Mucosa of descending colon (tissue), 3 donors: ENCODE results near the gene HYPK. TPM values are rescaled to one million over a fixed set of nuclear protein-coding genes. Genes with fewer than 3 reads are reported as not detected.
"Not testable (repeated sequence)": the region's sequence is repeated elsewhere in the genome, so short reads cannot be mapped to it uniquely, and the experiment has no call there.

Experiments
- ATAC-seq: fragments of 200-7000 bp; cut with Tn5 transposase; one replicate; pipeline ENCODE4 v1.9.1; 2020; ENCODE audit warnings: mild to moderate bottlenecking, moderate library complexity
- DNase-seq, 3 donors: peaks; one replicate each; pipeline ENCODE4 v3.0.0-alpha.2; 2020
- H3K36me3 ChIP-seq: fragments of 200-600 bp; one replicate; pipeline ENCODE4 v1.8.0; 2021; ENCODE audit warnings: low read depth, mild to moderate bottlenecking
- H3K4me1 ChIP-seq: fragments of 200-600 bp; one replicate; pipeline ENCODE4 v1.8.0; 2021; ENCODE audit warnings: low read depth, mild to moderate bottlenecking
- H3K4me3 ChIP-seq: fragments of 200-600 bp; one replicate; pipeline ENCODE4 v1.8.0; 2021; ENCODE audit warnings: mild to moderate bottlenecking
- H3K9me3 ChIP-seq: fragments of 200-600 bp; one replicate; pipeline ENCODE4 v1.8.0; 2021; ENCODE audit warnings: mild to moderate bottlenecking
- intact Hi-C, 2 donors: fragments of 100-400 bp; cut with DNase I in 1 of 2; cut with micrococcal nuclease in 1 of 2; formaldehyde crosslinking; loops; one replicate each; pipeline versions ENCODE4 v1.11.0 to v1.11.1; 2022; cut with DNase I, micrococcal nuclease
- total RNA-seq, 3 donors: library from RNA; stranded (reverse); fragmentation: NEBNext Ultra II Directional in 2 of 3; extraction: Animal tissue kit (Norgen Biotek cat#: 25700) in 2 of 3; gene quantifications; one replicate each; pipeline versions ENCODE4 v1.2.1 to v1.2.4, GENCODE V29; 2021 to 2023
- TF ChIP-seq, protein P1 (sequence below): fragments of 200-600 bp; IDR thresholded peaks from one replicate; pipeline ENCODE4 v1.8.0; 2022; ENCODE audit warnings: antibody characterized with exemption, mild to moderate bottlenecking
- donor health status: DM: no; HTN: no; CAD: no; lungs with moderate emphysema.
- donor health status: DM: no; HTN: no; CAD: no.
- donor health status: DM: no; HTN: yes; CAD: no.

The HYPK gene
- total RNA-seq, 3 donors from 2014 or later: 10.4 to 15.5 (median 13.8) TPM

DNA sequence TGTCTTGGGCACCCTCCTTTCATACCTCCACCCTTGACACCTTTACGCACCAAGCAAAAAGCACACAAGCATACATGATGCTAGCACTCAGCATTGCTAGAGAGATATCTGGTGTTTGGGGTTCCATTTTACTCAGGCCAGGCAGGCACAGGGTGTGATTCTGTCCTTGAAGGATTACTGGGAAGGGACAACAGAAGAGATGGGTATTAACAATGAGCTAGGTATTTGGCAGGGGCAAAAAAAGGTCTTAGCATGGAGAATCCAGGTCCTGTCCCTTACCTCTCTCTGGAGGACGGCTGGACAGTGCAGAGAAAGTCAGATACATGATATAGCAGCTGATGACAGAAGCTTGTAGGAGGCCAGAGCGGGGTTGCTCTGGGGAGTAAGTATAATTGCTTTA lies 3.8 kb upstream of the HYPK start:
- intact Hi-C loops: no loop called here
- TF ChIP-seq, protein P1, sequence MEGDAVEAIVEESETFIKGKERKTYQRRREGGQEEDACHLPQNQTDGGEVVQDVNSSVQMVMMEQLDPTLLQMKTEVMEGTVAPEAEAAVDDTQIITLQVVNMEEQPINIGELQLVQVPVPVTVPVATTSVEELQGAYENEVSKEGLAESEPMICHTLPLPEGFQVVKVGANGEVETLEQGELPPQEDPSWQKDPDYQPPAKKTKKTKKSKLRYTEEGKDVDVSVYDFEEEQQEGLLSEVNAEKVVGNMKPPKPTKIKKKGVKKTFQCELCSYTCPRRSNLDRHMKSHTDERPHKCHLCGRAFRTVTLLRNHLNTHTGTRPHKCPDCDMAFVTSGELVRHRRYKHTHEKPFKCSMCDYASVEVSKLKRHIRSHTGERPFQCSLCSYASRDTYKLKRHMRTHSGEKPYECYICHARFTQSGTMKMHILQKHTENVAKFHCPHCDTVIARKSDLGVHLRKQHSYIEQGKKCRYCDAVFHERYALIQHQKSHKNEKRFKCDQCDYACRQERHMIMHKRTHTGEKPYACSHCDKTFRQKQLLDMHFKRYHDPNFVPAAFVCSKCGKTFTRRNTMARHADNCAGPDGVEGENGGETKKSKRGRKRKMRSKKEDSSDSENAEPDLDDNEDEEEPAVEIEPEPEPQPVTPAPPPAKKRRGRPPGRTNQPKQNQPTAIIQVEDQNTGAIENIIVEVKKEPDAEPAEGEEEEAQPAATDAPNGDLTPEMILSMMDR: no peak

DNA sequence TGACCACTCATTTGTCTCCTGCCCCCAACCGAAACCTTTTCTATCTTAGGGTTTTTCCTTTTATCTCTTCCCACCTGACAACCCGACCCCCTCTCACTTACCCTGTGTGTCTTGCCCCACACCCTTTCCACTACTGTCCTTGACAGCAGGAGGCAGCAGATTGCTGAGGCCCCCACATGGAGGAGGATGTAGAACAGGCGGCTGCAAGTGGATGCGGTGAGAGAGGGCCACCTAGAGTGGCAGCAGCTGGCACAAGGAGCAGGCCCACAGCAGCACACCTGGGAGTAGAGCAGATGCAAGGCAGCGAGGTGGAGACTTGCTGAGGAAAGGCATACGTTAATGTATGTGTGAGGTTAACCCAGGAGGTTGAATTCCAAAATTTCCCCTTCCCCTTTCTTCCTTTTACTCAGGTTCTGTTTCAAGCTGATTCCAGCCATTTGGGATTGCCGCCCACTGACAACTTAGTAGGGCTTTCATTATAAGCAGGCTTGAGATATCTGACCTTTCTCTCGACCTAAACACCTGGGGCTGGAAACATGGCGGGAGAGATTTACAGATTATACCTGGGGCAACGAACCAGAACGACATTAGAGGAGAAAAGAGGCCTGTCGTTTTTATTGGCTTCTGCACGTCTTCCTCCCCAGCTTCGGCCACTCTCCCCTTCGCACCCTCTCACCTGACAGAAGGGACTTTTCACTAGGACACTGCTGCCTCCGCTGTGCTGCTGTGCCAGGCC lies 1.0 kb upstream of the HYPK start:
- Histone ChIP-seq H3K36me3 (no peaks in the 10 kb centered on the region), H3K9me3 (no peaks in the 10 kb centered on the region), H3K4me3 (no peak overlapping the region), H3K4me1 (peaks cover 56% of the 10 kb centered on the region)
- intact Hi-C loops: no loop called here
- DNase-seq (peak; percentile 42 to 65 (median 59)), ATAC-seq (peak; percentile 31)
- TF ChIP-seq, protein P1: no peak

More for the DNA sequence above, 3.8 kb upstream of the HYPK start:
- Histone ChIP-seq H3K4me3 (no peak overlapping the region), H3K9me3 (no peaks in the 10 kb centered on the region), H3K36me3 (peaks cover 3% of the 10 kb centered on the region), H3K4me1 (peaks cover 67% of the 10 kb centered on the region)
- ATAC-seq: no peak
- DNase-seq: no peak

DNA sequence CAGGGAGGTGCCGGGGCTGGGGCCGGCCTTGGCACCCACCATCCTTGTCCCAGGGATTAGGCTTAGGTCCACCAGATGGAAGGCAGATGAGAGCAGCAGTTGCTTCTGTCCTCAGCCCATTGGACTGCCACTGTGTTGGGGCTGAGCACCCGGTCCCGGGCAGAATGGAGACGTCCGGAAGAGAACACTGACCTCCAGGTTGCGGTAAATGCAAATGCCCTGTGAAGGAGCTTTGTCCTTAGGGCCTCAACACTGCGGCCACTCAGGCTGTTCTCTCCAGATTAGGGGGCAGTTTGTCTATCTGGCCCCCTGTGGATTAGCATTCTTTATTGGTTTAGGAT lies 484 bp upstream of the HYPK start, which contains the start of gene SERINC4:
Gene SERINC4, minus strand, starts transcription at position 276 of the 341 bp plus-strand sequence. Its CDS starts 234 bp downstream, at position 42.
- H3K4me3 ChIP-seq: peak within 1 kb of the TSS; percentile 77
- TF ChIP-seq, protein P1: no peak
- H3K36me3 ChIP-seq: no peaks in the 10 kb centered on the region
- H3K4me1 ChIP-seq: peaks cover 52% of the 10 kb centered on the region
- intact Hi-C loops: no loop called here
- no peaks in the 10 kb centered on the region for H3K9me3 ChIP-seq
- ATAC-seq (no peak), DNase-seq (peak in 1 of 3 donors; percentile 48)

DNA sequence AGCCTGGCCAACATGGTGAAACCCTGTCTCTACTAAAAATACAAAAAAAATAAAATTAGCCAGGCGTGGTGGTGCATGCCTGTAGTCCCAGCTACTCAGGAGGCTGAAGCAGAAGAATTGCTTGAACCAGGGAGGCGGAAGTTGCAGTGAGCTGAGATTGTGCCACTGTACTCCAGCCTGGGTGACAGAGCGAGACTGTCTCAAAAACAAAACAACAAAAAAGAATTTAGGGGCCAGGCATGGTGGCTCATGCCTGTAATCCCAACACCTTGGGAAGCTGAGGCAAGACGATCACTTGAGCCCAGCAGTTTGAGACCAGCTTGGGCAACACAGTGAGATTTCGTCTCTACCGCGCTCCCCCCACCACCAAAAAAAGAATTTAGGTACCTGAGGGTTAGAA lies 2.3 kb downstream of the HYPK start:
- ATAC-seq, DNase-seq, H3K36me3 ChIP-seq, H3K4me3 ChIP-seq, H3K9me3 ChIP-seq, intact Hi-C loops: not testable (repeated sequence)
- peaks cover 28% of the 10 kb centered on the region for H3K4me1 ChIP-seq

DNA sequence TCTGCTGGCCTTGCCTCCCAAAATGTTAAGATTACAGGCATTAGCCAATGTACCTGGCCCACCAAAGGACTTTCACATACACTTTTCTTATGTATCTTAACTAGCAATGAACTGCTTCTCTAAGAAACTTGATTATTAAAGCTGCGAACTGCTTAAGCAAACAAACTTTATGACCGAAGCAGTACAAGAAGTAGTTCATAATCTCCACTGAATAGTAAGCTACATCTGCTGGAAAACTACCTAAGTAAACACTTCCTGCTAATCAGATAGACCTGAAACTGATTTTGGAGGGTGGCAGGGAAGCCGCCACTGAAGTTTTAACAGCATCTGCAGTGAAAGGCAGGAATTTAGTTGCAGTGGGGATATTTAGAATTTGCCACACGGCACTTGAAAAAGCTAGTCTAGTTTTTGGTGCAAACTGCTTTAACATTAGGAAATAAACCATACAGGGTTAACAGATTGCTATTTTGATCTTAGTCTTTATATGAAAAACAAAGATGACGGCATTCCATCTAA lies 8.1 kb downstream of the HYPK start:
- H3K4me3 ChIP-seq: no peak overlapping the region
- peak; percentile 19 for ATAC-seq
- TF ChIP-seq, protein P1: no peak
- no peak for DNase-seq
- H3K4me1 ChIP-seq: no peaks in the 10 kb centered on the region
- H3K36me3 ChIP-seq: peaks cover 20% of the 10 kb centered on the region
- intact Hi-C loops: no loop called here
- no peaks in the 10 kb centered on the region for H3K9me3 ChIP-seq

DNA sequence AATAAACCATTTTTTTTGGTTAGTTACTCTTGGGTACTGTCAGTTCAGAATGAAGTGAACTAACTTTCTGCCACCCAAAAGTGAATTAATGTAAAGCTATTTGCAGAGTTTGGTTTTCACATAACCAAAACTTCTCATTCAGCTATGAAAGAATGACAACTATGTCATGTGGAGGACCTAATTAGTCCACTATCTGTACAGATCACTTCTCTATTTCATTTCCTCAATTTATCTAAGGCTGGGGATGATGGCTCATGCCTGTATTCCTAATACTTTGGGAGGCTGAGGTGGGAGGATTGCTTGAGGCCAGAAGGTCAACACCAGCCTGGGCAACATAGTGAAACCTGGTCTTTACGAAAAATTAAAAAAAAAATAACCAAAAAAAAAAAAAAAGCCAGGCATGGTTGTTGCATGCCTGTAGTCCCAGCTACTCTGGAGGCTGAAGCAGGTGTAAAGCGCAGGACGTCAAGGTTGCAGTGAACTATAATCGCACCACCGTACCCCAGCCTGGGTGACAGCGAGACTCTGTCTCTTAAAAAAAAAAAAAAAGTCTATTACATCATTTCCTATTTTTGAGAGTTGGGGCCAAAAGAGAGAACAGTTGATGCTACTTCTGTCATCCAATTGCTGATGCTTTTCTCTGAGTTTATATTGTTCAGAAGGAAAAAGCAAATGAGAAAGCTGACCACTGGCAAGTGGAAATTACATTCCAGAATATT lies 8.7 kb downstream of the HYPK start:
- no peaks in the 10 kb centered on the region for H3K9me3 ChIP-seq
- intact Hi-C loops: no loop called here
- DNase-seq: no peak
- no peak overlapping the region for H3K4me3 ChIP-seq
- peaks cover 20% of the 10 kb centered on the region for H3K36me3 ChIP-seq
- TF ChIP-seq, protein P1: no peak
- ATAC-seq: peak; percentile 42
- H3K4me1 ChIP-seq: no peaks in the 10 kb centered on the region

DNA sequence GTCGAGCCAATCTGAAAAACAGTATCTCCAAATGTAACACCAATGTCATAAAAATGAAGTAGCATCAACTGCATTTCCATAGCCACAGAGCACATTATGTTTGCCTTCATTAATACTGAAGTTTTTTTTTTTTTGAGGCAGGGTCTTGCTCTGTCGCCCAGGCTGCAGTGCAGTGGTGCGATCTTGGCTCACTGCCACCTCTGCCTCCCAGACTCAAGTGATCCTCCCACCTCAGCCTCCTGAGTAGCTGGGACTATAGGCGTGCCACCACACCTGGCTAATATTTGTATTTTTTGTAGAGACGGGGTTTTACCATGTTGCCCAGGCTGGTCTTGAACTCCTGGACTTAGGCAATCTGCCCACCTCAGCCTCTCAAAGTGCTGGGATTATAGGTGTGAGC lies 14.7 kb downstream of the HYPK start:
- DNase-seq, intact Hi-C loops: not testable (repeated sequence)

More for the DNA sequence above, 14.7 kb downstream of the HYPK start:
- ATAC-seq, H3K9me3 ChIP-seq, H3K4me1 ChIP-seq, H3K4me3 ChIP-seq: not testable (repeated sequence)
- peaks cover 15% of the 10 kb centered on the region for H3K36me3 ChIP-seq
